ENCODE results near the gene MRPS23. TPM values are rescaled to one million over a fixed set of nuclear protein-coding genes. Genes with fewer than 3 reads are reported as not detected.

Gene MRPS23
- total and polyA plus RNA-seq, 9 of the 15 experiments (the other 6 are each of a cell fraction or from before 2014, with no cell fraction given): 59.1 to 298 (median 98.8) TPM

DNA sequence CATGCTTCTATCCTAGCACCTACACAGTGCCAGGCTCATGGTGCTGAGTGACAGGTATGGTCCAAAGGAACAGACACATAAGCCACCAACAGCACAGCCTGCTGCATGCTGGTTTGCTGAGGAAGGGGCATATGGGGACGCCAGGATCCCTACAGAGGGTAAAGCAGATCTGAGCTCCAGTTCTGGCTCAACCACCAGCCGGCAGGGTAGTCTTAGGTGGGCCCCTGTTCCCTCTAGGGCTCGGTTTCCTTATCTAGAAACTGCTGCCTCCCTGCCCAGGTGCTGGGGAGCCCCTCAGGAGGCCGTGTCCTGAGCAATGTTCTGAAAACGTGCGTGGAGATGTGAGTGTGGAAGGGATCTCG is 24.2 kb upstream of the MRPS23 start:
- Histone ChIP-seq H3K9ac (ENCODE audit: insufficient read depth in 1 of 2, low read depth in 2 of 2, low read length in 2 of 2) (no peak overlapping the region), H4K20me1 (replicated peaks; ENCODE audit: control insufficient read depth, insufficient read depth, low read length) (no peaks in the 10 kb centered on the region), H3K27ac (ENCODE audit: extremely low read depth, low read depth, low read length) (no peak overlapping the region), H3K4me3 (no peak overlapping the region), H2AFZ (ENCODE audit: low read depth, low read length) (no peak overlapping the region), H3K9me3 (replicated peaks; ENCODE audit: control insufficient read depth, insufficient read depth, low read depth, low read length) (no peaks in the 10 kb centered on the region), H3K9me1 (ENCODE audit: control insufficient read depth, insufficient read depth, low read length) (peaks cover 4% of the 10 kb centered on the region), H3K27me3 (ENCODE audit: control insufficient read depth in 2 of 2, insufficient read depth in 2 of 2, low read length in 2 of 2) (peaks cover 9 to 28% of the 10 kb centered on the region in 2 experiments; a peak in 4 of 5 replicates), H3K79me2 (ENCODE audit: control insufficient read depth, insufficient read depth, low read length) (no peaks in the 10 kb centered on the region), H3K36me3 (ENCODE audit: control insufficient read depth, insufficient read depth, low read length) (no peaks in the 10 kb centered on the region), H3K4me1 (replicated peaks in 1 of 2; ENCODE audit: control insufficient read depth in 2 of 2, insufficient read depth in 2 of 2, low read length in 2 of 2) (peaks cover 0 to 14% of the 10 kb centered on the region in 2 experiments; a peak in 2 of 5 replicates), H3K4me2 (ENCODE audit: insufficient read depth, low read length) (no peak overlapping the region)
- in situ Hi-C loops (cut with MboI) (no loop called here), intact Hi-C loops (cut with micrococcal nuclease) (no loop called here)
- TF ChIP-seq, protein P1, sequence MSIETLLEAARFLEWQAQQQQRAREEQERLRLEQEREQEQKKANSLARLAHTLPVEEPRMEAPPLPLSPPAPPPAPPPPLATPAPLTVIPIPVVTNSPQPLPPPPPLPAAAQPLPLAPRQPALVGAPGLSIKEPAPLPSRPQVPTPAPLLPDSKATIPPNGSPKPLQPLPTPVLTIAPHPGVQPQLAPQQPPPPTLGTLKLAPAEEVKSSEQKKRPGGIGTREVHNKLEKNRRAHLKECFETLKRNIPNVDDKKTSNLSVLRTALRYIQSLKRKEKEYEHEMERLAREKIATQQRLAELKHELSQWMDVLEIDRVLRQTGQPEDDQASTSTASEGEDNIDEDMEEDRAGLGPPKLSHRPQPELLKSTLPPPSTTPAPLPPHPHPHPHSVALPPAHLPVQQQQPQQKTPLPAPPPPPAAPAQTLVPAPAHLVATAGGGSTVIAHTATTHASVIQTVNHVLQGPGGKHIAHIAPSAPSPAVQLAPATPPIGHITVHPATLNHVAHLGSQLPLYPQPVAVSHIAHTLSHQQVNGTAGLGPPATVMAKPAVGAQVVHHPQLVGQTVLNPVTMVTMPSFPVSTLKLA (conservative IDR thresholded peaks at IDR 0.05): no peak
- TF ChIP-seq MAZ (CRISPR knock-in tag; conservative IDR thresholded peaks at IDR 0.05 in 1 of 2, IDR thresholded peaks at IDR 0.05 in 1 of 2) (no peak), CBX3 (IDR thresholded peaks at IDR 0.05; ENCODE audit: borderline replicate concordance in 1 of 2, low read length in 2 of 2) (no peak), TEAD4 (IDR thresholded peaks at IDR 0.05; ENCODE audit: low read length) (no peak), TEAD4 (CRISPR knock-in tag; IDR thresholded peaks at IDR 0.05; ENCODE audit: borderline replicate concordance) (no peak), NCOA1 (IDR thresholded peaks at IDR 0.05; ENCODE audit: low read depth) (no peak), PURB (CRISPR knock-in tag; IDR thresholded peaks at IDR 0.05; ENCODE audit: low read depth) (no peak), TSC22D4 (tag; IDR thresholded peaks at IDR 0.05) (no peak)
- WGBS (ENCODE audit: insufficient coverage, low coverage, missing lambda C conversion rate): 14% methylated on average over 7 of the region's 7 CpGs
- DNase-seq (ENCODE audit: extremely low read depth in 1 of 4, low spot score in 3 of 4) (no peak), ATAC-seq (no peak), FAIRE-seq (no peak)
- POLR2A ChIA-PET: interaction anchor here (0.6 to 0.8 kb wide), 3 partner anchors 12 to 116 kb away, joined by 4 to 5 read pairs (median 4); no protein-coding TSS in a partner anchor
- BruUV-seq (replicated peaks): no TSS peak
- CTCF ChIA-PET (ENCODE audit: low intra/inter-chr PET ratio): no interaction called here

Measured in K562 (cell line).